GM19452 (cell line): ENCODE results near the gene BCLAF3.

Source experiments
- ATAC-seq: cut with Tn5 transposase; IDR thresholded peaks from one replicate; pipeline ENCODE4 v1.9.1; 2021; ENCODE audit not compliant: unreplicated experiment

BCLAF3 gene

GRCh38 chrX:19990556-19991349 is at the start of gene BCLAF3:
TSS of gene BCLAF3 (minus strand) at chrX:19991061. CDS start at chrX:19970264, 20,797 bp downstream.
- ATAC-seq: peak; percentile 94

GRCh38 chrX:20038966-20039365 is 48.1 kb upstream of the BCLAF3 start:
- no peak for ATAC-seq

GRCh38 chrX:20037186-20037585 is 46.3 kb upstream of the BCLAF3 start:
- ATAC-seq: no peak

- no peak for ATAC-seq
Observed at GRCh38 chrX:20032201-20032600, 41.3 kb upstream of the BCLAF3 start.

GRCh38 chrX:20029728-20030127 is 38.9 kb upstream of the BCLAF3 start:
- ATAC-seq: no peak

GRCh38 chrX:20028588-20028987 is 37.7 kb upstream of the BCLAF3 start:
- no peak for ATAC-seq

GRCh38 chrX:20026278-20026677 is 35.4 kb upstream of the BCLAF3 start:
- ATAC-seq: no peak

GRCh38 chrX:20019672-20020365 is 29.0 kb upstream of the BCLAF3 start:
- ATAC-seq: no peak

GRCh38 chrX:20016616-20016945 is 25.7 kb upstream of the BCLAF3 start:
- no peak for ATAC-seq

- no peak for ATAC-seq
Observed at GRCh38 chrX:20015945-20016615, 25.2 kb upstream of the BCLAF3 start.

GRCh38 chrX:20015422-20015821 is 24.6 kb upstream of the BCLAF3 start:
- no peak for ATAC-seq

GRCh38 chrX:20011608-20012007 is 20.7 kb upstream of the BCLAF3 start:
- no peak for ATAC-seq

GRCh38 chrX:20007962-20008622 is 17.2 kb upstream of the BCLAF3 start:
- ATAC-seq: no peak

- ATAC-seq: no peak
Observed at GRCh38 chrX:20005883-20006282, 15.0 kb upstream of the BCLAF3 start.

- ATAC-seq: no peak
Observed at GRCh38 chrX:20001588-20001987, 10.7 kb upstream of the BCLAF3 start.

- no peak for ATAC-seq
Observed at GRCh38 chrX:19991350-19991718, 473 bp upstream of the BCLAF3 start.

- ATAC-seq: peak; percentile 5
Observed at GRCh38 chrX:19990151-19990555, 708 bp downstream of the BCLAF3 start.

GRCh38 chrX:19987856-19988255 is 3.0 kb downstream of the BCLAF3 start:
- no peak for ATAC-seq

- no peak for ATAC-seq
Observed at GRCh38 chrX:19986531-19986930, 4.3 kb downstream of the BCLAF3 start.

GRCh38 chrX:19981947-19982346 is 8.9 kb downstream of the BCLAF3 start:
- no peak for ATAC-seq

GRCh38 chrX:19975845-19976244 is 15.0 kb downstream of the BCLAF3 start:
- ATAC-seq: no peak

- ATAC-seq: no peak
Observed at GRCh38 chrX:19972984-19973383, 17.9 kb downstream of the BCLAF3 start.
